ENCODE measurements around the gene ALG5. TPM values are rescaled to one million over a fixed set of nuclear protein-coding genes. Genes with fewer than 3 reads are reported as not detected.

Gene ALG5
- total RNA-seq, 1 experiment from 2014 or later: 27.0 TPM

- no peak overlapping the region for H2BK120ac ChIP-seq (ENCODE audit: low read depth, low read length, poor library complexity, severe bottlenecking)
- H3K79me1 ChIP-seq (ENCODE audit: insufficient read depth, low read depth, low read length, poor library complexity, severe bottlenecking): no peaks in the 10 kb centered on the region
- no peak for TF ChIP-seq CTCF (conservative IDR thresholded peaks at IDR 0.05)
- H3K4me1 ChIP-seq (ENCODE audit: insufficient read depth, low read length): no peaks in the 10 kb centered on the region
- H3K18ac ChIP-seq (ENCODE audit: insufficient read length, low read depth, low read length): no peak overlapping the region
- Mint-ChIP-seq H3K36me3 (ENCODE audit: insufficient read depth in 1 of 3, low read depth in 3 of 3) (peaks cover 40 to 86% (median 60%) of the 10 kb centered on the region in 3 experiments), H3K4me1 (no peaks in the 10 kb centered on the region), H3K4me3 (no peak overlapping the region), H3K27me3 (ENCODE audit: low read depth) (no peaks in the 10 kb centered on the region), H3K9me3 (no peaks in the 10 kb centered on the region), H3K27ac (no peak overlapping the region)
- H3K27me3 ChIP-seq (ENCODE audit: insufficient read depth, low read length): no peaks in the 10 kb centered on the region
- no peak for DNase-seq
- no peaks in the 10 kb centered on the region for H3K23me2 ChIP-seq (ENCODE audit: insufficient read length, low read depth, low read length, poor library complexity, severe bottlenecking)
- no peak overlapping the region for H2BK20ac ChIP-seq (ENCODE audit: low read depth, low read length, poor library complexity, severe bottlenecking)
- no peaks in the 10 kb centered on the region for H3K79me2 ChIP-seq (ENCODE audit: insufficient read depth, low read length)
- H4K5ac ChIP-seq (ENCODE audit: insufficient read length, low read depth, low read length): no peak overlapping the region
- no peak overlapping the region for H2AK5ac ChIP-seq (ENCODE audit: insufficient read length, low read length)
- H4K8ac ChIP-seq (replicated peaks; ENCODE audit: insufficient read length, low read depth, low read length): no peak overlapping the region
- no peak overlapping the region for H2AFZ ChIP-seq (ENCODE audit: low read length)
- no peak overlapping the region for H2BK12ac ChIP-seq (ENCODE audit: insufficient read length, low read depth, low read length)
- H2BK15ac ChIP-seq (ENCODE audit: low read depth, low read length): no peak overlapping the region
- H3K9ac ChIP-seq (ENCODE audit: extremely low read depth, insufficient read length, low read length): no peak overlapping the region
- no peak overlapping the region for H3K14ac ChIP-seq (ENCODE audit: insufficient read depth, low read length)
- H3K4ac ChIP-seq (ENCODE audit: low read depth, low read length): no peak overlapping the region
- H3K27ac ChIP-seq (ENCODE audit: insufficient read length, low read depth, low read length): no peak overlapping the region
- H4K20me1 ChIP-seq (ENCODE audit: control insufficient read depth, insufficient read depth, insufficient read length): no peaks in the 10 kb centered on the region
- no peak overlapping the region for H2BK5ac ChIP-seq (ENCODE audit: insufficient read length, low read length)
- H3K9me3 ChIP-seq (ENCODE audit: control insufficient read depth, low read depth, low read length): no peaks in the 10 kb centered on the region
- H3K4me2 ChIP-seq (ENCODE audit: insufficient read depth, insufficient read length, low read length): no peak overlapping the region
- no peak overlapping the region for H3K56ac ChIP-seq (ENCODE audit: insufficient read length, low read depth, low read length)
- no peak overlapping the region for H3T11ph ChIP-seq (ENCODE audit: low read length)
- H4K91ac ChIP-seq (ENCODE audit: insufficient read length, low read depth, low read length): no peak overlapping the region
- H3K23ac ChIP-seq (ENCODE audit: insufficient read length, low read depth, low read length): no peak overlapping the region
These were observed 40.8 kb upstream of the ALG5 start for GRCh38 chr13:37039896-37040295.
